MCF 10A (cell line): ENCODE data around the gene CCDC32. TPM values are rescaled to one million over a fixed set of nuclear protein-coding genes. Genes with fewer than 3 reads are reported as not detected.

Source experiments
- BruUV-seq: library from RNA; stranded (reverse); fragments of 400-500 nt; replicated peaks from 2 replicates; lab custom pipeline; 2021; lab: Mats Ljungman, UMichigan
- CTCF ChIA-PET: fragments of 300-600 bp; sonication (Branson Sonifier 250); formaldehyde crosslinking; extraction: SDS; loops from one replicate; lab custom pipeline; 2021; ENCODE audit warnings: antibody characterized with exemption, inconsistent platforms; lab: Yijun Ruan, JAX
- POLR2A ChIA-PET: fragments of 300-600, 350-650 bp; sonication (Branson Sonifier 250); formaldehyde crosslinking; extraction: SDS; loops from one replicate; lab custom pipeline; 2020; ENCODE audit warnings: antibody characterized with exemption, inconsistent platforms; lab: Yijun Ruan, JAX
- DNase-seq: peaks from one replicate; pipeline ENCODE4 v3.0.0-alpha.2; 2018; ENCODE audit not compliant: unreplicated experiment
- H3K27ac Mint-ChIP-seq: one replicate; pipeline ENCODE4 v1.8.0; 2022; ENCODE audit warnings: mild to moderate bottlenecking, low read depth, mixed read lengths; ENCODE audit not compliant: unreplicated experiment
- H3K27me3 Mint-ChIP-seq: one replicate; pipeline ENCODE4 v1.8.0; 2022; ENCODE audit warnings: mixed read lengths; ENCODE audit not compliant: insufficient read depth, unreplicated experiment
- H3K36me3 Mint-ChIP-seq: one replicate; pipeline ENCODE4 v1.8.0; 2022; ENCODE audit warnings: mild to moderate bottlenecking, moderate library complexity, mixed read lengths; ENCODE audit not compliant: insufficient read depth, unreplicated experiment
- H3K4me1 Mint-ChIP-seq: one replicate; pipeline ENCODE4 v1.8.0; 2022; ENCODE audit warnings: mixed read lengths; ENCODE audit not compliant: insufficient read depth, unreplicated experiment
- H3K4me3 Mint-ChIP-seq: one replicate; pipeline ENCODE4 v1.8.0; 2022; ENCODE audit warnings: mild to moderate bottlenecking, moderate library complexity, mixed read lengths; ENCODE audit not compliant: unreplicated experiment
- H3K9me3 Mint-ChIP-seq: one replicate; pipeline ENCODE4 v1.8.0; 2022; ENCODE audit warnings: mixed read lengths; ENCODE audit not compliant: unreplicated experiment
- intact Hi-C: fragments of 100-400 bp; cut with micrococcal nuclease; formaldehyde crosslinking; loops from 2 replicates; pipeline ENCODE4 v1.14.1; 2022
- total RNA-seq: library from RNA; stranded (reverse); gene quantifications from 2 replicates; pipeline ENCODE4 v1.2.3, GENCODE V29; 2022
- TF ChIP-seq, protein P1 (sequence below): fragments of 200-600 bp; IDR thresholded peaks from one replicate; pipeline ENCODE4 v1.8.0; 2022; ENCODE audit warnings: antibody characterized with exemption, mild to moderate bottlenecking; ENCODE audit not compliant: unreplicated experiment

Gene CCDC32
- total RNA-seq, 1 experiment from 2014 or later, result 18.1 TPM

DNA sequence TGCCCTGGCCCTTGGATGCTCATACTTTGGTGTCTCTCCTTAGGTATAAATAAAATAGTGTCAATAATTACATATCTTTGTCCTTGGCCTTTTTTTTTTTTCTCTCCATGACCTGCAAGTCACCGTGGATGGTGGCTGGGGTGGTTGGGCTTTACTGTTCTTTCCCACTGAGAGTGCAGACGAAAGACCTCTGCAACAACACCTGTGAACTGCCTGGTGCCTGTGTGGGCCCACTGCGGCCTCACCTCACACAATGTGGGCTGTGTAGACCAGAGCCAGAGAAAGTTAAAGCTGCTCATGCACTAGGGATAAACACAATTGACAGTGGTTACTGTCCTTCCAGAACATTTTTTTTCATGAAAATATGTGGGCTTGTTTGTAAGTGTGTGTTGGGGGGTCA, 39.0 kb downstream of the CCDC32 start:
- TF ChIP-seq, protein P1, sequence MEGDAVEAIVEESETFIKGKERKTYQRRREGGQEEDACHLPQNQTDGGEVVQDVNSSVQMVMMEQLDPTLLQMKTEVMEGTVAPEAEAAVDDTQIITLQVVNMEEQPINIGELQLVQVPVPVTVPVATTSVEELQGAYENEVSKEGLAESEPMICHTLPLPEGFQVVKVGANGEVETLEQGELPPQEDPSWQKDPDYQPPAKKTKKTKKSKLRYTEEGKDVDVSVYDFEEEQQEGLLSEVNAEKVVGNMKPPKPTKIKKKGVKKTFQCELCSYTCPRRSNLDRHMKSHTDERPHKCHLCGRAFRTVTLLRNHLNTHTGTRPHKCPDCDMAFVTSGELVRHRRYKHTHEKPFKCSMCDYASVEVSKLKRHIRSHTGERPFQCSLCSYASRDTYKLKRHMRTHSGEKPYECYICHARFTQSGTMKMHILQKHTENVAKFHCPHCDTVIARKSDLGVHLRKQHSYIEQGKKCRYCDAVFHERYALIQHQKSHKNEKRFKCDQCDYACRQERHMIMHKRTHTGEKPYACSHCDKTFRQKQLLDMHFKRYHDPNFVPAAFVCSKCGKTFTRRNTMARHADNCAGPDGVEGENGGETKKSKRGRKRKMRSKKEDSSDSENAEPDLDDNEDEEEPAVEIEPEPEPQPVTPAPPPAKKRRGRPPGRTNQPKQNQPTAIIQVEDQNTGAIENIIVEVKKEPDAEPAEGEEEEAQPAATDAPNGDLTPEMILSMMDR, result no peak
- Mint-ChIP-seq H3K36me3 (no peaks in the 10 kb centered on the region), H3K27ac (no peak overlapping the region), H3K27me3 (no peaks in the 10 kb centered on the region), H3K4me3 (no peak overlapping the region), H3K4me1 (no peaks in the 10 kb centered on the region), H3K9me3 (no peaks in the 10 kb centered on the region)
- BruUV-seq, result no TSS peak
- CTCF ChIA-PET, result interaction anchor here (0.6 to 1.1 kb wide), 3 partner anchors 35 to 206 kb away, joined by 3 to 4 read pairs (median 4); no protein-coding TSS in a partner anchor
- POLR2A ChIA-PET, result no interaction called here
- intact Hi-C loops, result no loop called here
- DNase-seq, result no peak

DNA sequence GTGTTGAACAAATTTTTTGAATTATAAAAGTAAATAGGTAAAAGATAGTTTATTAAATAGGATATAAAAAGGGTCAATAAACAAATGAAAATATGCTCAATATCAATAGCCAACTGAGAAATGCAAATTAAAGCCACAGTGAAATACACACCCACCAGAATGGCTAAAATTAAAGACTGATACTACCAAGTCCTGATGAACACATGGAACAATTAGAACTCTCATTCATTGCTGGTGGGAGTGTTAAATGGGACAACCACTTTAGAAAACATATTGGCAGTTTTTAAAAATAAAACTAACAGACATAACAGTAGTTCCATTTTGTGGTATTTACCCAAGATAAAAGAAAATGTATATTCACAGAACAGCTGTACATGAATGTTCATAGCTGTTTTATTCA, 41.2 kb downstream of the CCDC32 start:
- H3K27me3 Mint-ChIP-seq, result no peaks in the 10 kb centered on the region
- TF ChIP-seq, protein P1, result no peak
- H3K27ac Mint-ChIP-seq, result no peak overlapping the region
- intact Hi-C loops, result no loop called here
- POLR2A ChIA-PET, result no interaction called here
- no peaks in the 10 kb centered on the region for H3K9me3 Mint-ChIP-seq
- H3K36me3 Mint-ChIP-seq, result no peaks in the 10 kb centered on the region
- H3K4me1 Mint-ChIP-seq, result no peaks in the 10 kb centered on the region
- no peak for DNase-seq
- H3K4me3 Mint-ChIP-seq, result no peak overlapping the region
- CTCF ChIA-PET, result interaction anchor here (0.6 kb wide), 1 partner anchor 259 kb away, joined by 3 read pairs; no protein-coding TSS in a partner anchor
- BruUV-seq, result no TSS peak

DNA sequence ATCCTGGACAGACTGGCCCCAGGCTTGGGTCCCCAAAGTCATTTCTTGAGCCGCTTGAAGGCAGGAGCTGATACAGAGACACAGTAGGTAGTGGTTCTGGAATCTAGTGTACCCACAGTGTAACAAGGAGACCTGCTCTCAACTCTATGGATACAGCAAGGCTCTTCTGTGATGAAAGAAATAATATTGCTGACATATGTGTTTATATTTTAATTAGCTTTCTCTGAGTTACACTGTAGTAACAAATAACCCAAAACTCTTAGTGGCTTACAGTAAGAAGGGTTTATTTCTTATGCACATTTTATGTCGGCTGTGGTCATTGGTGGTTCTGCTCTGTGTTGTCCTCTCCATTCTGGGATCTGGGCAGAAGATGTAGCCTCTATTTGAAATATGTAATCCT, 48.5 kb downstream of the CCDC32 start:
- Mint-ChIP-seq H3K27ac (no peak overlapping the region), H3K9me3 (no peaks in the 10 kb centered on the region), H3K27me3 (no peaks in the 10 kb centered on the region), H3K36me3 (no peaks in the 10 kb centered on the region), H3K4me3 (no peak overlapping the region), H3K4me1 (peaks cover 9% of the 10 kb centered on the region)
- ChIA-PET CTCF (no interaction called here), POLR2A (no interaction called here)
- intact Hi-C loops, result no loop called here
- no peak for DNase-seq
- BruUV-seq, result no TSS peak
- TF ChIP-seq, protein P1, result no peak

DNA sequence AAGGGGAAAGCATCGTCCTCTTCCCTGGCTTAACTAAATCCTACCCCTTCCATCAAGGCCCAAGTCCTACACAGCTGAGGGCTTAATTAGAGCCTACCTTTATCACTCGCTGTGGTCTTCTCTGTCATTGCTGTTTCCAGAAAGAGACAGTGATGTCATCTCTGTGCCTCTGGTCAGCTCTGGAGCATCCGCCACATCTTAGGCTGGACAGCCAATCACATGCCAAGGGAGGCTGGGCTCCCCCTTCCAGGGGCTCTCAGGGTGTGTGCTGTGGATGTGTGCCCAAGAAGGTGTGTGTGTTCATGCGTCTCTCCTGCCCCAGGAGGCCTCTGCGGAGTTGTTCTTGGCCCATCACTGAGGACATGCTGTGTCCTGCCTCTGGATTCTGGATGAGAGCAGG, 51.2 kb downstream of the CCDC32 start:
- peaks cover 9% of the 10 kb centered on the region for H3K4me1 Mint-ChIP-seq
- ChIA-PET CTCF (no interaction called here), POLR2A (no interaction called here)
- no peak overlapping the region for H3K27ac Mint-ChIP-seq
- no TSS peak for BruUV-seq
- intact Hi-C loops, result no loop called here
- no peak for DNase-seq
- H3K27me3 Mint-ChIP-seq, result no peaks in the 10 kb centered on the region
- no peaks in the 10 kb centered on the region for H3K9me3 Mint-ChIP-seq
- H3K36me3 Mint-ChIP-seq, result no peaks in the 10 kb centered on the region
- no peak overlapping the region for H3K4me3 Mint-ChIP-seq
- TF ChIP-seq, protein P1, result no peak
